PC-9 (cell line): ENCODE data around the gene SLIT1. TPM values are rescaled to one million over a fixed set of nuclear protein-coding genes. Genes with fewer than 3 reads are reported as not detected.

Experiments
- BruUV-seq: library from RNA; stranded (reverse); fragments of 400-500 nt; replicated peaks from 2 replicates; lab custom pipeline; 2021; lab: Mats Ljungman, UMichigan
- CTCF ChIA-PET: fragments of 300-600 bp; sonication (Branson Sonifier 250); formaldehyde crosslinking; loops from one replicate; lab custom pipeline; 2022; ENCODE audit warnings: antibody characterized with exemption; lab: Charles Lee
- POLR2A ChIA-PET: fragments of 300-600 bp; sonication (Branson Sonifier 250); formaldehyde crosslinking; loops from one replicate; lab custom pipeline; 2022; ENCODE audit warnings: antibody characterized with exemption; ENCODE audit not compliant: unreplicated experiment; lab: Charles Lee
- DNase-seq, 2 experiments: peaks; one replicate each; pipeline versions ENCODE4 v3.0.0 to v3.0.0-alpha.2; 2015 to 2022; ENCODE audit warnings: mixed read lengths in 1 of 2
- H2AFZ ChIP-seq: fragments of 200-600 bp; sonication (generic); 2 replicates; pipeline ENCODE4 v1.8.1; 2017; ENCODE audit warnings: antibody characterized with exemption
- H3F3A ChIP-seq: fragments of 200-600 bp; sonication (generic); 2 replicates; pipeline ENCODE4 v1.8.1; 2017; ENCODE audit warnings: antibody characterized with exemption, mild to moderate bottlenecking, low read depth; ENCODE audit not compliant: insufficient read depth
- H3K27ac ChIP-seq: fragments of 200-600 bp; sonication (generic); 2 replicates; pipeline ENCODE4 v1.6.1; 2016; ENCODE audit warnings: mixed run types
- H3K27me3 ChIP-seq: fragments of 200-600 bp; sonication (generic); 2 replicates; pipeline ENCODE4 v1.6.1; 2016; ENCODE audit warnings: low read depth, mixed run types; ENCODE audit not compliant: insufficient read depth
- H3K36me3 ChIP-seq: fragments of 200-600 bp; sonication (generic); 2 replicates; pipeline ENCODE4 v1.6.1; 2016; ENCODE audit warnings: low read depth, mixed run types
- H3K4me1 ChIP-seq: fragments of 200-600 bp; sonication (generic); replicated peaks from 2 replicates; pipeline ENCODE4 v1.6.1; 2016; ENCODE audit warnings: mixed run types; ENCODE audit not compliant: insufficient read depth
- H3K4me2 ChIP-seq: fragments of 200-600 bp; sonication (generic); 2 replicates; pipeline ENCODE4 v1.6.1; 2017; ENCODE audit warnings: mixed run types
- H3K4me3 ChIP-seq: fragments of 200-600 bp; sonication (generic); 2 replicates; pipeline ENCODE4 v1.6.1; 2016; ENCODE audit warnings: mixed run types
- H3K79me2 ChIP-seq: fragments of 200-600 bp; sonication (generic); 2 replicates; pipeline ENCODE4 v1.6.1; 2017; ENCODE audit warnings: low read depth, mixed run types
- H3K9me2 ChIP-seq: fragments of 200-600 bp; sonication (generic); 2 replicates; pipeline ENCODE4 v1.8.1; 2017; ENCODE audit warnings: mild to moderate bottlenecking; ENCODE audit not compliant: insufficient read depth
- H3K9me3 ChIP-seq: fragments of 200-600 bp; sonication (generic); 2 replicates; pipeline ENCODE4 v1.8.1; 2016; ENCODE audit warnings: low read depth; ENCODE audit not compliant: insufficient read depth
- H4K20me1 ChIP-seq: fragments of 200-600 bp; sonication (generic); 2 replicates; pipeline ENCODE4 v1.8.1; 2017; ENCODE audit not compliant: insufficient read depth
- EZH2 ChIP-seq: fragments of 200-600 bp; sonication (generic); IDR thresholded peaks from 2 replicates; pipeline ENCODE4 v1.8.0; 2017; ENCODE audit warnings: antibody characterized with exemption, low read depth
- intact Hi-C: fragments of 100-400 bp; cut with micrococcal nuclease; formaldehyde crosslinking; loops from one replicate; pipeline ENCODE4 v1.10.0; 2022; ENCODE audit not compliant: unreplicated experiment
- total RNA-seq: library from RNA; stranded (reverse); gene quantifications from 2 replicates; pipeline ENCODE4 v1.2.3, GENCODE V29; 2021
- TF ChIP-seq, protein P1 (sequence below): fragments of 200-600 bp; sonication (generic); conservative IDR thresholded peaks from 2 replicates; pipeline ENCODE4 v1.6.1; 2017; ENCODE audit warnings: mixed run types, antibody characterized with exemption, mild to moderate bottlenecking, moderate library complexity

SLIT1 gene
- total RNA-seq, 1 experiment from 2014 or later, result not detected

DNA sequence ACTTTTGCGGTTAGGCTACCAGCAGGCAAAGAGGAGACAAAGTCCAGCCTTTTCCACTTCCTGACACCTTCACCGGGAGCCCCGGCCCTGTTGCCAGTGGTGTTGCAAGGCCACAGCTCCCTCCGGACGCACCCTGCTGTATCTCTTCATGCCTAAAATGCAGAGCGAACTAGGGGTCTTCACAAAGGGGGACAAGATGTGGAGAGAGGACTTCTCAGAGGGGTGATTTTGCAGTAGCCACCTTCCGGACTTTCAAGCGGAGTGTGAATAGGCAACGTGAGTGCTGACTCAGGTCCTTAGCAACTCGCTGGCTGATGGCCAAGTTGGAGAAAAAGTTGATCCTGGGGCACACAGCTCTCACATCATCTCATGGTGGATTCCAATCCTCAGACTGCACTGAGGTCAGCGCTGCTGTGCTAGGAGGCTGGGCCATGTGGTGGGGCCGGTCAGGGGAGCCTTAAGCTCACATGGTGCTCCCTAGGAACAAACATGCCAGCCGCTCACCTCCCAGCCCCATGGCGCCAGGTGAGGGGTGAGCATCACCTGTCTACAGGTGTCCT lies 187.3 kb downstream of the SLIT1 start:
- H2AFZ ChIP-seq, result no peak overlapping the region
- ChIA-PET CTCF (no interaction called here), POLR2A (no interaction called here)
- intact Hi-C loops, result no loop called here
- H3K79me2 ChIP-seq, result no peaks in the 10 kb centered on the region
- no peaks in the 10 kb centered on the region for H3K27me3 ChIP-seq
- no peaks in the 10 kb centered on the region for H4K20me1 ChIP-seq
- no peaks in the 10 kb centered on the region for H3K9me3 ChIP-seq
- BruUV-seq, result no TSS peak
- no peaks in the 10 kb centered on the region for H3F3A ChIP-seq
- no peak for TF ChIP-seq EZH2
- TF ChIP-seq, protein P1, sequence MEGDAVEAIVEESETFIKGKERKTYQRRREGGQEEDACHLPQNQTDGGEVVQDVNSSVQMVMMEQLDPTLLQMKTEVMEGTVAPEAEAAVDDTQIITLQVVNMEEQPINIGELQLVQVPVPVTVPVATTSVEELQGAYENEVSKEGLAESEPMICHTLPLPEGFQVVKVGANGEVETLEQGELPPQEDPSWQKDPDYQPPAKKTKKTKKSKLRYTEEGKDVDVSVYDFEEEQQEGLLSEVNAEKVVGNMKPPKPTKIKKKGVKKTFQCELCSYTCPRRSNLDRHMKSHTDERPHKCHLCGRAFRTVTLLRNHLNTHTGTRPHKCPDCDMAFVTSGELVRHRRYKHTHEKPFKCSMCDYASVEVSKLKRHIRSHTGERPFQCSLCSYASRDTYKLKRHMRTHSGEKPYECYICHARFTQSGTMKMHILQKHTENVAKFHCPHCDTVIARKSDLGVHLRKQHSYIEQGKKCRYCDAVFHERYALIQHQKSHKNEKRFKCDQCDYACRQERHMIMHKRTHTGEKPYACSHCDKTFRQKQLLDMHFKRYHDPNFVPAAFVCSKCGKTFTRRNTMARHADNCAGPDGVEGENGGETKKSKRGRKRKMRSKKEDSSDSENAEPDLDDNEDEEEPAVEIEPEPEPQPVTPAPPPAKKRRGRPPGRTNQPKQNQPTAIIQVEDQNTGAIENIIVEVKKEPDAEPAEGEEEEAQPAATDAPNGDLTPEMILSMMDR, result no peak
- DNase-seq, result no peak
- no peaks in the 10 kb centered on the region for H3K4me1 ChIP-seq
- H3K4me2 ChIP-seq, result no peak overlapping the region
- H3K9me2 ChIP-seq, result no peaks in the 10 kb centered on the region
- H3K4me3 ChIP-seq, result no peak overlapping the region
- H3K27ac ChIP-seq, result no peak overlapping the region
- H3K36me3 ChIP-seq, result no peaks in the 10 kb centered on the region

GRCh38 chr10:96996275-96996965 lies 189.3 kb downstream of the SLIT1 start:
- no TSS peak for BruUV-seq
- CTCF ChIA-PET, result no interaction called here
- no peaks in the 10 kb centered on the region for H3K36me3 ChIP-seq

GRCh38 chr10:96995851-96996250 lies 189.9 kb downstream of the SLIT1 start:
- POLR2A ChIA-PET, result no interaction called here
- Histone ChIP-seq H3K9me2 (no peaks in the 10 kb centered on the region), H2AFZ (no peak overlapping the region), H3K4me3 (no peak overlapping the region), H3K36me3 (no peaks in the 10 kb centered on the region), H3K9me3 (no peaks in the 10 kb centered on the region), H3K27me3 (no peaks in the 10 kb centered on the region), H3K4me1 (no peaks in the 10 kb centered on the region), H3K4me2 (no peak overlapping the region), H4K20me1 (no peaks in the 10 kb centered on the region), H3F3A (no peaks in the 10 kb centered on the region), H3K27ac (no peak overlapping the region), H3K79me2 (no peaks in the 10 kb centered on the region)
- no peak for DNase-seq
- no TSS peak for BruUV-seq
- TF ChIP-seq, protein P1, result no peak
- TF ChIP-seq EZH2, result no peak
- intact Hi-C loops, result no loop called here
- CTCF ChIA-PET, result no interaction called here

More at GRCh38 chr10:96996275-96996965, 189.3 kb downstream of the SLIT1 start:
- Histone ChIP-seq H3K4me2 (no peak overlapping the region), H3K9me2 (no peaks in the 10 kb centered on the region), H3K4me1 (no peaks in the 10 kb centered on the region), H3K27ac (no peak overlapping the region), H3K79me2 (no peaks in the 10 kb centered on the region), H4K20me1 (no peaks in the 10 kb centered on the region), H2AFZ (no peak overlapping the region), H3K4me3 (no peak overlapping the region), H3K27me3 (no peaks in the 10 kb centered on the region), H3F3A (no peaks in the 10 kb centered on the region), H3K9me3 (no peaks in the 10 kb centered on the region)
- POLR2A ChIA-PET, result no interaction called here
- no peak for DNase-seq
- TF ChIP-seq, protein P1, result no peak
- TF ChIP-seq EZH2, result no peak
- intact Hi-C loops, result no loop called here
